GM21619 (cell line): ENCODE results near the gene FOXA3.
"Not testable (repeated sequence)": the region's sequence is repeated elsewhere in the genome, so short reads cannot be mapped to it uniquely, and the experiment has no call there.

Experiments
- ATAC-seq: cut with Tn5 transposase; IDR thresholded peaks from one replicate; pipeline ENCODE4 v1.9.1; 2021; ENCODE audit not compliant: unreplicated experiment

FOXA3 gene

DNA sequence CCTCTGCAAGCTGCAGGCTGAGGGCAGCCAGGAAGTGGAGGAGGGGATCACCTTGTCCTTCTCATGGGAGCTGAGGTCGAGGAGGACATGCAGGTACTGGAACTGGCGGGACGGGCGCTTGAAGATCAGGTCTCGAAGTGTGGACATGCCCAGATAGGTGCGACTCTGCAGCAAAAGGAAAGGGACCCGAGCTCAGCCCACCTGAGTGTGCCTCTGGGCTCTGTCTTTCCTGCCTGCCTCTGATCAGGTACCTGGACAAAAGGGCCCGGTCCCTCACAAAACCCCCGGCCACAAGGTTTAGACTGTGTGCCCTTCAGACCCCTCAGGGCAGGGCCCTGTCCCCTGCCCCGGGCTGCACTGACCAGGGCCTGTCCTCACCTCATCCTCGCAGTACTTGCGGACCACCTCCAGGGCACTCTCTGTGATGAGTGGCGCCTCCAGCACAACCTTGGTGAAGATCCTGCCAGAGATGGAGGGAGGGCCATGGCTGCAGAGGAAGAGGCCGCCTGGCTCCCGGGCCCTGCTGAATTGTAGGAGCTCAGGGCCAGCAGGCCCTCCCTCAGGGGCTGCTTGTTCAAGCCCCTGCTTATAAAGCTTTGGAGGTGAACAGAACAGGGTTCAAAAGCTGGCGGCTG, 36.5 kb upstream of the FOXA3 start:
- ATAC-seq: no peak

DNA sequence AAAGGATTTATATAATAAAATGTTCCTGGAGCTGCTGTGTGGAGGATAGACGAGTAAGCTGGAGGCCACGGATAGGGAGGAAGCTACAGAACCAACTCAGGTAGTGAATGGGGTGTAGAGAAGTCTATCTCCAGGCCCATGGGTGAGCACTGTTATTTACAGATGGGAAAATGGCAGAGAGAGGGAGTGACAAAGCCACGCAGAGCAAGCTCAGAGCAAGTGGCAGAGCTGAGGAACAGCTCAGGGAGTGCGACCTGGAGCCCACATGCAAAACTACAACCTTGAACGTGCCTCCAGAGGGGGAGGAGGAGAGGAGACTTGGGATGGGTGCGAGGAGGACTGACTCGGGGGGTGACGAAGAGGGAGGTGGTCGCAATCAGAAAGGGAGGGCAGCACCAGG, 35.6 kb upstream of the FOXA3 start:
- ATAC-seq: no peak

DNA sequence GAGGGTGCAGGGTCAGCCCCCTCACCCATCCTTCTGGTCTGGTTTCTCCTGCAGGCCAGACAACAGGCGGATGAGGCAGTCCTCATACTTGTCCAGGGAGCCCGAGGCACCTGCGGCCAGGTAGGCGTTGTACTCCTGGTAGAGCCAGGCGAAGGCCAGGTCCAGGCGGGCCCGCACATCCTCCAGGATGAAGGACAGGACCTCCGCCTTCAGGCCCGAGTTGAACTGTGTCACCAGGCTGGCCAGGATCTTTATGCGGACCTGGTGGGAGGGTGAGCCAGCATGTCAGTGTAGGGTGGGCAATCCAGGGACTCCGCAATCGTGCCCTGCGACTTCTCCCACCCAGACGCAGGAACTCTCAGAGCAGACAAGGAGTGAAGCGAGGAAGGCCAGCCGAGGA, 35.2 kb upstream of the FOXA3 start:
- no peak for ATAC-seq

DNA sequence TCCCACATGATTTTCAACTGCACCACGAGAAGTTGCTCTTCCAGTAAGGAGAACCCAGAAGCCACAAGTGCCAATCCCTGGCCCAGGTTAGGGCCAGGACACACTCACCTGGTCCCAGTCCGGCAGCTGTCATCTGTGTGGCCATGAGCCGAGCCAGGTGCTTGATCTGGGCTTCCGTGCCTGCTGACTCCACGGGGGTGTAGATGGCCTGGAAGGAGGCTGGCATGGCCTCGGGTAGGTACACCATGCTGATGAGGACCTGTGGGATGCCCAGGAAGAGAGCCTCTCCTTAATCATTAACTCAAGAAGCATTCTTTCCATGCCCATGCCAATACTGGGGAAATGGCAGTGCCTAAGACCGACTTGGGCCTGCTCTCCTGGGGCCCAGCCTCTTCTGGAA, 29.2 kb upstream of the FOXA3 start:
- no peak for ATAC-seq

DNA sequence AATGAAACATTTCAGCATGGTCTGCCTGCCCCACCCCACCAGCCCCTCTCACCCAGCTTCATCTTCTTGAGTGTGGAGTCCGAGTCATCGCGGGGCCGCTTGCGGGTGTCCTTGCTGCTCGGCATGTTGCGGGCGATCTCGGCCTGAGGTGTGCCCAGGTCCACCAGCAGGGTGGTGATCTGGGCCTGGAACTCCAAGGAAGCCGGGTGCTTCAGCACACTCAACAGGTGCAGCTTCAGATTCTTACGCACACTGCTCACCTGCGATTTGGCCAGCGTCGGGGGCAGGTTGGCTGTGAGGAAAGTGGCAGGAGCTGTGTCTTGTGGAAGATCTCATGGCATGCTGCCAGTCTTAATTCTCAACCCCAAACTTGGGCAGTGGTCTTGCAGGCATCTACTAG, 21.9 kb upstream of the FOXA3 start:
- ATAC-seq: no peak

DNA sequence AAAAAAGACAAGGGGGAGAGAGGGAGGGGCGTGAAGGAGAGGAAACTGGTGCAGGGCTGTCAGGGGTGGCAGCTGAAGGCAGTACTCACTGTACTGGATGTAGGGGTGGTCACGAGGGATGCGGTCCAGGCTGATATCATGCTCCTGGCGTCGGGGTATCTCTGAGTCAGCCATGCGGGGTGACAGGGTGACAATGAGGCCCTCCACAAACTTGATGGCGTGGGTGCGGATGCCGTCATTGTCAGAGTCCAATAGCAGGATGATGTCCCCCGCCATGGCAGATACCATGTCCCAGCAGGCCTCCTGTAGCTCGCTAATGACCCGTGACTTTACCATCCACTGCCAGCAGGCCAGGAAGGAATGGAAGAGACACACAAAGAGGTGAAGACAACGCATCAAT, 16.5 kb upstream of the FOXA3 start:
- ATAC-seq: no peak

DNA sequence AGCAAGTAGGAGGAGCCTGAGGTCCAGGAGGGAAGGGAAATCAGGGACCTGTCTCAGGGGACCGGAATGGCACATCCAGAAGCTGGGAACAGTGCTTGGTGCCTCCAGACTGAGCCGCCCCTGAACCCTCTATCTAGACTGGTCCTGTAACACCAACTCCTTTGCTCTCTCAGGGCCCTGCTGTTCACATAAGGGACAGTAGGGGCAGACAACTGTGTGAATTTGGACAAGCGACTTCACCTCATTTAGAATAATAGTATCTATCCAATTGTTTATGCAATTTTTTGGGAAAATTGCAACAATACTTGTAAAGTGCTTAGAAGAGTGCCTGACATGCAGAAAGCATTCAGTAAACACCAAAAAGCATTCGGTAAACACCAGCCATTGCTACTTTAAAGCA, 15.2 kb upstream of the FOXA3 start:
- no peak for ATAC-seq

DNA sequence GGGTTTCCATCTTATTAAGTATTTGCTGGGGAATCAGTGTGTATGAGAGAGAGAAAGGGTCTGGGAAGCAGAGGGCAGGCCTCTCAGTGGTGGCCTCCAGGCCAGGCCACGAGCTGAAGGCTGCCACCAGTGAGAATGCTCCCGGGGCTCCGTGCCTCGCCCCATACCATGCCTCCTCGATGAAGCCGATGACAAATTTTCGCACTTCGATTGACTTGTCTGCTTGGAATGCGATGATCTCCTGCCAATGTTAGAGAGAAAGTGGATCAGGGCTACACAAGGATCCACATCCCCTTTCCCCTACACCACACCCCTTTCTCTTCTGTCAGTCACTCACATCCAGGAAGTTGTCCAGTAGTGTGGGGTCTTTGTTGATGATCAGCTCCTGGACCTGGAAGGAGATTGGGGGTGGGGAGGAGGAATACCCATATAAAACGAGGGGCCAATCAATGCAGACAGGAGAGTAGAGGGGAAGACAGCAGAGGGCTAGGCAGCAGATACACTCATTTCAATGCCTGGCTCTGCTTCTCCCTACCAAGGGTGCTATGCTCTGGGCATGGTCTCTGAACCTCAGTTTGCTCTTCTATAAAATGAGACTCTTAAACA, 11.9 kb upstream of the FOXA3 start:
- ATAC-seq: no peak

DNA sequence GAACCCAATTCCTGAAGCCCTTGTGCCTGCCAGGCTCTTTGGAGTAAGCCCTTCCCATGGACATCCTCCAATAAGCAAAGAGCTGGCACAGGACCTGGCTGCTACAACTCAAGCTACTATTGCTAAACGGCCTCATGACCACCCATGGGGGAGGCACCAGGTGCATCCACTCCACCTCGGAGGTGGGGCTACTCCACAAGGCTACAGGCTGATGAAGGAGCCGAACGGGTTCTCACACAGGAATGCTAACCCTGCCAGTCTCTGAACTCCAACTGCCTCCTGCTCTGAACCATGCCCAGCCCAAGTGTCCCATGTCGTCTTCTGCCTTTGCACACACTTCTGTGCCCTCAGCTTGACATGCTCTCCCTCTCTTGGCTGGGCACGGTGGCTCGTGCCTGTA, 11.1 kb upstream of the FOXA3 start:
- ATAC-seq: no peak

DNA sequence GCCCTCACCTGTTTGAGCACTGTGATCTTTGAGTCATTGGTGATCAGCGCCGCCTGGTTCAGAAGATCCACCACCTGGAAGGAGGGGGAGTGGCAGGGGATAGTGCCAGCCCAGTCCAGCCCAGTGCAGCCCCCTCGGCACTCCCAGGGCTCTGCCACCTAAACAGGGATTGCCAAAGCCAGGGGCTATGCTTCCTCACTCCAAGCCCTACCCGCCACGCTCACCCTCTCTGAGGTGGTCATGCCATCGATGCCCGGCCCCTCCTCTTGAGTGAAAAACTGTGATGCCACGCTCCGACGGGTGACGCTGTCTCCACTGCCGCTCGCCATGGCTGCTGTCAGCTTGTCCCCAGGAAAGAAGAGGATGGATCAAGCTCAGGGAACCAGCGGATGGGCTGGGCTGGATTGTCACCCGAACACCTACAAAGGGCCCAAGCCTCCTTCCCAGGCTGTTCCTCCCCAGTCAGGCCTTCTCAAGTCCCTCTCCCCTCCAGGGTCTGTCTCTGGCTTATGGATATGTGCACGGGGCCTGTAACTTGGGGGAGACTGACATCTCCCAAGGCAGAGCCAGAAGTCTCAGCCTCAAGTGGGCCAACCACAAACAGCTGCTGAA, 9.9 kb upstream of the FOXA3 start:
- no peak for ATAC-seq

DNA sequence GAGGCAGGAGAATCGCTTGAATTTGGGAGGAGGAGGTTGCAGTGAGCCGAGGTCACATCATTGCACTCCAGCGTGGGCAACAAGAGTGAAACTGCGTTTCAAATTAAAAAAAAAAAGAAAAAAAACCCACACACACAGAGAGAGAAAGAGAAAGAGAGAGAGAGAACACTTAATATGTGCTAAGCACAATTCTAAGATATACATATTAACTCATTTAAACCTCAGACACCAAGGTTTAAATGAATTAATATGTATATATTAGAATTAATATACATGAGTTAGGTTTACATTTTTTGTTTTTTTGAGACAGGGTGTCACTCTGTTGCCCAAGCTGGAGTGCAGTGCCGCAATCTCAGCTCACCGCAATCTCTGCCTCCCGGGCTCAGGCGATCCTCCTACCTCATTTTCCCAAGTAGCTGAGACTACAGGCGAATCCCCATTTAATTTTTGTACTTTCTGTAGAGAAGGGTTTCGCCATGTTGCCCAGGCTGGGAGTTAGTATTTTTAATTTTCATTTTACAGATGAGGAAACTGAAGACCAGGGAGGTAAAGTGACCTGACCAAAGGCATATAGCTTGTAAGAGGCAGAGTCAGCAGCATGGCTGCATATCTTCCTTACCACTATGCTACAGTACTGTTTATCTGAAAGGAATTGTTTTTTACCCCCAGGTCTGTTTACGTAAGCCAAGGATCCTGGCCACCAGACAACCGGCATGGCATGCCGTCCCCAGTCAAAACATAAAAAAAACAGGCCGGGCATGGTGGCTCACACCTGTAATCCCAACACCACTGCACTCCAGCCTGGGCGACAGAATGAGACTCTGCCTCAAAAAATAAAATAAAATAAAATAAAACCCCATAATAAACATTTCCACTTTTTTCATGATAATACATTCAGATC, 3.5 kb upstream of the FOXA3 start:
- no peak for ATAC-seq

DNA sequence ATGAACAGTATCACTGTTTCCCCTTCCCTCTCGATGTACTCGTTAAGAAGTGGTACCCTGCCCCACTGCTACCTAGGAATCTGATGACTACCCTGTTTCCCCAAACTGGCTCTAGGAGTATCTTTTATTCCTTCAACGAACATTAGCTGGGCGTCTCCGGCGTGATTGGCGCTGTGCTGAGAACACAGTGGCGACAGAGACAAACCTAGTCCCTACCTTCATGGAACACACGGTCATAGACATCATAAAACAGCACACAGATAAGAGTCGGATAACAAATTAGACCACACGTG, 1.9 kb upstream of the FOXA3 start:
- no peak for ATAC-seq

DNA sequence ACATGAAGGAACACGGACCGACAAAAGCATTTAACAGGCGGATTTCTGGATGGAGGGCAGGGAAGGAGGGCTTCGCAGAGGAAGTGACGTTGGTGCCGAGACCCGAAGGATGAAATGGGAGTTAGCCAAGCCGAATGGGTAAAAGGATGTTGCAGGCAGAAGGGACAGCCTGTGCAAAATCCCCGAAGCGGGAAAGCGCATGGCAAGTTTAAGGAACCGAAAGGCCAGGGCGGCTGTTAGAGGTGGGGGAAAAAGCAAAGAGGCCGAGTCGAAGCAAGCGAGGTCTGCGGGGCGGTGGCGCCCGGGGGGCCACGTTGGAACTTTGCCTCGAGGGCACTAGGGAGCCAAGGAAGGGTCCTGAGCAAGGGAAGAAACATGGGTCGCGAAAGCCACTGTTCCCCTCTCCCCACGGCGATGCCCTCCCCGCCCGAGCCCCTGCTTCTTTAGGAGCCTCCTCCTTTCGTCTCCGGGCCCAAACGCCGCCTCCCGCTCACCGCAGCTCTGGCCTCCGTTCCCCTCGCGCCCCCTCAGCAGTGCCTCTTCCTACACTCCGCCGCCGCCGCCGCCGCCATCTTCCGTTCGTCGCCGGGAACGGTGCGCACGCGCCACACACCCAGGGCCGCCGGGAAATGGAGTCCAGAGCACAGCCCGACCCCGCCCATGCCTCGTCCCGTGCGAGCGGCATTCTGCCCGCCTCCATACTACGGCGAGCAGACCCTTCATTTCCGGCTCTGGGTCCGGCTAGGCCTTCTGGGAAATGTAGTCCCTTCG, 1.4 kb upstream of the FOXA3 start, which contains the start of gene SYMPK:
Gene SYMPK (minus strand): TSS at position 584 of the 771 bp plus-strand sequence. CDS start 8,652 bp downstream, outside the sequence.
- peak; percentile 86 for ATAC-seq

DNA sequence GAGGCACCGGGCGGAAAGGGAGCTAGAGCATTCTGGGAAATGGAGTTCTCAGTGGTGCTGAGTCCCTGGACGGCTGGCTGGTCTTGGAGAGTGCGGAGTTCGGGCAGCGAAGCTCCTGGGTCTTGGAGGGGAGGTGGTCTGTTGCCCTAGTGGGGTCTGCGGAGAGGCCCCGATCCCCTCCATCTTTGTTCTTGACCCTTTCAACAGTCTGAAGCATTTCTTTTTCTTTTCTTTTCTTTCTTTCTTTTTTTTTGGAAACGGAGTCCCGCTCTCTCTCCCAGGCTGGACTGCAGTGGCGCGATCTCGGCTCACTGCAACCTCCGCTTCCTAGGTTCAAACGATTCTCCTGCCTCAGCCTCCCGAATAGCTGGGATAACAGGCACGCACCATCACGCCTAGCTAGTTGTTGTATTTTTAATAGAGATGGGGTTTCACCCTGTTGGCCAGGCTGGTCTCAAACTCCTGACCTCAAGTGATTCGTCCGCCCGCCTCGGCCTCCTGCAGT, 739 bp upstream of the FOXA3 start:
- no peak for ATAC-seq

DNA sequence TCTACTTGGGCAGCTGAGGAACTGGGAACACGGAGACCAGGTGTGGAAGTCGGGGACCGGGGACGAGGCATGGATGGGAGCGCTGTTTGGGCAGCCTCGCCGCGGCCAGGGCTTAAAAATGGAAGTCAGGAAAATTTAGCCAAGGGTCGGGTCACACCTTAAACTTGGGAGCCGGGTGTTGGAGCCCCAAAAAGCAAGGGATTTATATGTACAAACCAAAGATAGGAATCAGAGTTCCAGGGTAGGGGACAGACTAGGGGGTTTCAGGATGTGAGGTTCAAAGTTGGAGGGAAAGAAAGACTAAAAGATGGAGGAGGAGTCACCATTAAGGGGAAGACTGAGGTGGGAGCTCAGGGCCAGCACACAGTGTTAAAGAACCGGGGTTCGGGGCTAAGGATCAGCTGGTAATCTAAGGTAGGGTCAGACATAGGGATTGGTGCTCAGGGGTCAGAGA, 530 bp downstream of the FOXA3 start:
- ATAC-seq: no peak

DNA sequence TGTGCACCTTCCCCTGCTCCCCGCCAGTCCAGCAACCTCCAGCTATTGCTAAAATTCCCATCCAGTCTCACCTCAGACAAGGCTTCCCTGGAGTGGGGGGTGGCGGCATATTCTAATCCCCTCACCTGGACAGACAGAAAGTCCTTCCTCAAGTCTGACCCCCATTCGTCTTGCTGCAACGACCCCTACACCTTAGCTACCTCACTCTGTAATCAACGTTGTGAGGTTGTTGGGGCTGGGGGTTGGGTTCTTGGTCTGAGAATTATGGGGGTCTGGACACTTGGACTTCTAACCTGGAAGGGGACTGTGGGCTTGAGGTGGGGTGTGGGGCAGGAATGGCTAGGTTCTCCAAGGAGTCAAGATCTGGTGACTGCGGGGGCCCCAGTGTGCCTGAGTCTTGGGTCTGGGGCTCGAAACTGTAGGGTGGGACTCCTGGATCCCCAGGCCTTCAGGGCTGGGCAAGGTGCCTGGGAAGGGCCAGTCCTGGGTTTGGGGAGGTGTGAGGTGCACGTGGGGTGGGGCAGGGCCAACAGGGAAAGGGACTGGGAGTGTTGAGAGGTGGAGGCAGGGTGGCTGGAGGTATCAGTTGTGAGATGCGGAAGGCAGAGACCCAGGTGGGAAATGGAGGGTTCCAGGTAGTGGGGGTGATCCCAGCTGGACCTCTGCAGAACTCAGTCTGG, 1.3 kb downstream of the FOXA3 start:
- ATAC-seq: no peak

DNA sequence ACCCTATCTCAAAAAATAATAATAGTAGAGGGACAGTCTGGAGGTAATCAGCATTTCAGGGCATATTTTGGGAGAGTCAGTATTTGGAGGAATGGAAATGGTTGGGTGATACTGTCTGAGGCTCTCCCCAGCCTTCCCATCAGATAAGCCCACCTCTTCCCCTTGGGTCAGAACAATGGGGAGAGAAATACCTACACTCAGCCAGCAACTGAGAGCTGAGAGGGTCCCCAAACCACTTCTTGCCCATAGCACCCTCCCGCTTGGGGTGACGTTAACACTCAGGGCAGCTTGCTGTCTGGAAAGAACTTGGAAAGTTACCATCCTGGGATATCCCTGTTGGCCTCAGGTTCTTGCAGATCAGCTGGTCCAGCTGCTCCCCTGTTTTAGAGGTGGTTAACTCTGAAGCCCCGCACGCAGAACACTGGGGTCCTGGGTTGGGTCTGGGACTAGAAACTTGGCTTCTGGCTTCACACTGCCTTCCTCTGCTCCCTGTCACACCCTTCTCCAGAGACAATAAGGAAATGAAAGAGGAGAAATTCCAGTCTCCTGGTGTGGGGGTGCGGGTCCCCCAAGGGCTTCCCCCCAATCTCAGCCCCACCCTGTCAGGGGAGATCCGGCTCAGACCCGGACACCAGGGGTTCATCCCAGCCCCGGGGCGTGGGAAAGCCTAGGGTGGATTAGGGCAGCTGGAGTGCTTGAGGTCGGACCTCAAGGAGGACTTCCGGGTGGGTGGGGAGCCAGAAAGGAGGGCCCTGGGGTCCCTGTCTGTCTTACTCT, 2.5 kb downstream of the FOXA3 start:
- no peak for ATAC-seq

DNA sequence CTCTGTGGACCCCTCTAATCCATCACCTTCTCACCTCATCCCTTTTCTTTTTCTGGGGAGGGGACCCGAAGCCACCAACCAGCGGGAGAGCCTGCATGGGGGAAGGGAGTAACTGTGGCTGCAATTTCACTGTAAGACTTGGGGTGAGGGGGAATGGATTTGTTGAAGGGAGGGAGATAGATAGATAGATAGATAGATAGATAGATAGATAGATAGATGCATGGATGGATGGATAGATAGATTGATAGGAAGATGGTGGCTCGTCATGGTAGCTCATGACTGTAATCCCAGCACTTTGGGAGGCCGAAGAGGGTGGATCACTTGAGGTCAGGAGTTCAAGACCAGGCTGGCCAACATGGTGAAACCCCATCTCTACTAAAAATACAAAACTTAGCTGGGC, 3.1 kb downstream of the FOXA3 start:
- ATAC-seq: not testable (repeated sequence)

DNA sequence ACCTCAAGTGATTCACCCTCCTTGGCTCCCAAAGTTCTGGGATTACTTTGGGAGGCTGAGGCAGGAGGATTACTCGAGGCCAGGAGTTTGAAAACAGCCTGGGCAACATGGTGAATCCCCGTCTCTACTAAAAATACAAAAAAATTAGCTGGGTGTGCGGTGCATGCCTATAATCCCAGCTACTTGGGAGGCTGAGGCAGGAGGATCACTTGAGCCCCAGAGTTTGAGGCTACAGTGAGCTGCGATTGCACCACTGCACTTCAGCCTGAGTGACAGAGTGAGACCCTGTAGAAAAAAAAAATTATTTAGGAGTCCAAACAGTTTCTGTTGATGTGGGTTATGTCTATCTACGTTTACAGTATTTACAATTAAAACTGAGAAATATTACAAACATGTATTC, 6.7 kb downstream of the FOXA3 start:
- no peak for ATAC-seq
